WERI-Rb-1 (cell line): ENCODE results near the gene PTPRN2.

Experiments
- DNase-seq: peaks from one replicate; pipeline ENCODE4 v3.0.0-alpha.2; 2020
- H3K27ac ChIP-seq: fragments of 250-450 bp; sonication (Bioruptor Pico); 2 replicates; pipeline ENCODE4 v1.5.1; 2020; ENCODE audit warnings: mild to moderate bottlenecking, moderate library complexity
- H3K27me3 ChIP-seq: fragments of 250-450 bp; sonication (Bioruptor Pico); 2 replicates; pipeline ENCODE4 v1.5.1; 2021; ENCODE audit warnings: mild to moderate bottlenecking, low read depth, moderate library complexity; ENCODE audit not compliant: insufficient read depth, severe bottlenecking
- H3K36me3 ChIP-seq: fragments of 250-450 bp; sonication (Bioruptor Pico); 2 replicates; pipeline ENCODE4 v1.5.1; 2020; ENCODE audit warnings: mild to moderate bottlenecking, moderate library complexity
- H3K4me3 ChIP-seq: 2 replicates; pipeline ENCODE4 v1.5.1; 2011; ENCODE audit warnings: low read depth, mild to moderate bottlenecking, control low read depth, low read length
- H3K9me3 ChIP-seq: fragments of 250-450 bp; sonication (Bioruptor Pico); 2 replicates; pipeline ENCODE4 v1.5.1; 2021; ENCODE audit warnings: mild to moderate bottlenecking, moderate library complexity; ENCODE audit not compliant: severe bottlenecking
- CTCF ChIP-seq: IDR thresholded peaks from 2 replicates; pipeline ENCODE4 v1.5.1; 2011; ENCODE audit warnings: low read depth, mild to moderate bottlenecking, control low read depth, inconsistent platforms, low read length

Gene PTPRN2

GRCh38 chr7:157558061-157558460 is 1029.6 kb downstream of the PTPRN2 start:
- no peak for DNase-seq
- H3K36me3 ChIP-seq, result no peaks in the 10 kb centered on the region

GRCh38 chr7:157557263-157557662 is 1030.4 kb downstream of the PTPRN2 start:
- Histone ChIP-seq H3K27ac (no peak overlapping the region), H3K4me3 (no peak overlapping the region), H3K27me3 (no peaks in the 10 kb centered on the region), H3K36me3 (no peaks in the 10 kb centered on the region), H3K9me3 (no peaks in the 10 kb centered on the region)
- TF ChIP-seq CTCF, result no peak
- DNase-seq, result no peak

More at GRCh38 chr7:157558061-157558460, 1029.6 kb downstream of the PTPRN2 start:
- Histone ChIP-seq H3K9me3 (no peaks in the 10 kb centered on the region), H3K27me3 (no peaks in the 10 kb centered on the region), H3K4me3 (no peak overlapping the region), H3K27ac (no peak overlapping the region)
- no peak for TF ChIP-seq CTCF

GRCh38 chr7:157556642-157556944 is 1031.0 kb downstream of the PTPRN2 start:
- Histone ChIP-seq H3K27me3 (no peaks in the 10 kb centered on the region), H3K27ac (no peak overlapping the region), H3K36me3 (no peaks in the 10 kb centered on the region), H3K9me3 (no peaks in the 10 kb centered on the region), H3K4me3 (no peak overlapping the region)
- no peak for TF ChIP-seq CTCF
- DNase-seq, result no peak

GRCh38 chr7:157555944-157556641 is 1031.5 kb downstream of the PTPRN2 start:
- no peaks in the 10 kb centered on the region for H3K36me3 ChIP-seq
- H3K27me3 ChIP-seq, result no peaks in the 10 kb centered on the region
- DNase-seq, result no peak
- H3K27ac ChIP-seq, result no peak overlapping the region
- no peaks in the 10 kb centered on the region for H3K9me3 ChIP-seq
- no peak overlapping the region for H3K4me3 ChIP-seq
- TF ChIP-seq CTCF, result no peak

- DNase-seq, result no peak
- no peaks in the 10 kb centered on the region for H3K9me3 ChIP-seq
- no peaks in the 10 kb centered on the region for H3K36me3 ChIP-seq
- H3K27me3 ChIP-seq, result no peaks in the 10 kb centered on the region
- no peak overlapping the region for H3K4me3 ChIP-seq
- no peak for TF ChIP-seq CTCF
- no peak overlapping the region for H3K27ac ChIP-seq
Measured at GRCh38 chr7:157555313-157555712, 1032.3 kb downstream of the PTPRN2 start.
